Astrocyte (in vitro differentiated cells and primary cell): Measurements from ENCODE around the gene C1R. TPM values are rescaled to one million over a fixed set of nuclear protein-coding genes. Genes with fewer than 3 reads are reported as not detected.

Experiments used
- DNase-seq: peaks from one replicate; pipeline ENCODE4 v3.0.0-alpha.2; 2010; ENCODE audit warnings: low read depth
- FAIRE-seq: peaks from 2 replicates; lab custom pipeline; 2011; peaks lifted over from hg19 to GRCh38; lab: Jason Lieb, UNC
- H2AFZ ChIP-seq: 2 replicates; pipeline ENCODE4 v1.6.0; 2012; ENCODE audit warnings: low read depth, low read length, inconsistent platforms
- H3K27ac ChIP-seq: 2 replicates; pipeline ENCODE4 v1.5.1; 2011; ENCODE audit warnings: low read depth, low read length, inconsistent platforms
- H3K27me3 ChIP-seq: 2 replicates; pipeline ENCODE4 v1.6.0; 2011; ENCODE audit warnings: low read length, inconsistent platforms; ENCODE audit not compliant: insufficient read depth
- H3K36me3 ChIP-seq: 2 replicates; pipeline ENCODE4 v1.5.1; 2011; ENCODE audit warnings: low read length, inconsistent platforms; ENCODE audit not compliant: insufficient read depth
- H3K4me1 ChIP-seq: 2 replicates; pipeline ENCODE4 v1.5.1; 2011; ENCODE audit warnings: low read length, inconsistent platforms; ENCODE audit not compliant: insufficient read depth
- H3K4me2 ChIP-seq: 2 replicates; pipeline ENCODE4 v1.6.0; 2012; ENCODE audit warnings: low read length, inconsistent platforms
- H3K4me3 ChIP-seq: 2 replicates; pipeline ENCODE4 v1.5.1; 2011; ENCODE audit warnings: low read depth, mild to moderate bottlenecking, low read length, inconsistent platforms; ENCODE audit not compliant: insufficient read depth
- H3K79me2 ChIP-seq: 2 replicates; pipeline ENCODE4 v1.6.0; 2012; ENCODE audit warnings: mild to moderate bottlenecking, low read length, inconsistent platforms; ENCODE audit not compliant: insufficient read depth
- H3K9ac ChIP-seq: 2 replicates; pipeline ENCODE4 v1.6.0; 2012; ENCODE audit warnings: mild to moderate bottlenecking, low read length, inconsistent platforms
- H3K9me3 ChIP-seq: 2 replicates; pipeline ENCODE4 v1.5.1; 2012; ENCODE audit warnings: low read depth, mild to moderate bottlenecking, low read length, inconsistent platforms; ENCODE audit not compliant: insufficient read depth
- H4K20me1 ChIP-seq: 2 replicates; pipeline ENCODE4 v1.6.0; 2012; ENCODE audit warnings: low read length, inconsistent platforms; ENCODE audit not compliant: insufficient read depth
- H3K27ac Mint-ChIP-seq: one replicate; pipeline ENCODE4 v1.8.0; 2021; ENCODE audit warnings: mild to moderate bottlenecking, mixed read lengths; ENCODE audit not compliant: unreplicated experiment
- H3K27me3 Mint-ChIP-seq: one replicate; pipeline ENCODE4 v1.8.0; 2021; ENCODE audit warnings: low read depth, mixed read lengths; ENCODE audit not compliant: unreplicated experiment
- H3K36me3 Mint-ChIP-seq: one replicate; pipeline ENCODE4 v1.8.0; 2021; ENCODE audit warnings: low read depth, mixed read lengths; ENCODE audit not compliant: unreplicated experiment
- H3K4me1 Mint-ChIP-seq: one replicate; pipeline ENCODE4 v1.8.0; 2021; ENCODE audit warnings: low read depth, mixed read lengths; ENCODE audit not compliant: unreplicated experiment
- H3K4me3 Mint-ChIP-seq: one replicate; pipeline ENCODE4 v1.8.0; 2021; ENCODE audit warnings: mild to moderate bottlenecking, moderate library complexity, mixed read lengths; ENCODE audit not compliant: unreplicated experiment
- H3K9me3 Mint-ChIP-seq: one replicate; pipeline ENCODE4 v1.8.0; 2021; ENCODE audit warnings: mild to moderate bottlenecking, mixed read lengths; ENCODE audit not compliant: unreplicated experiment
- EZH2 ChIP-seq: IDR thresholded peaks from 2 replicates; pipeline ENCODE4 v1.6.1; 2012; ENCODE audit warnings: mild to moderate bottlenecking, low read length, inconsistent platforms; ENCODE audit not compliant: insufficient read depth
- total RNA-seq: library from RNA; stranded (reverse); gene quantifications from 2 replicates; pipeline ENCODE4 v1.2.1, GENCODE V29; 2021
- TF ChIP-seq, protein P1 (sequence below): IDR thresholded peaks from 2 replicates; pipeline ENCODE4 v1.5.1; 2011; ENCODE audit warnings: low read depth, mild to moderate bottlenecking, inconsistent platforms, low read length, moderate library complexity; ENCODE audit not compliant: insufficient read depth

The C1R gene
- total RNA-seq, 1 donor from 2014 or later = 0.86 TPM

DNA sequence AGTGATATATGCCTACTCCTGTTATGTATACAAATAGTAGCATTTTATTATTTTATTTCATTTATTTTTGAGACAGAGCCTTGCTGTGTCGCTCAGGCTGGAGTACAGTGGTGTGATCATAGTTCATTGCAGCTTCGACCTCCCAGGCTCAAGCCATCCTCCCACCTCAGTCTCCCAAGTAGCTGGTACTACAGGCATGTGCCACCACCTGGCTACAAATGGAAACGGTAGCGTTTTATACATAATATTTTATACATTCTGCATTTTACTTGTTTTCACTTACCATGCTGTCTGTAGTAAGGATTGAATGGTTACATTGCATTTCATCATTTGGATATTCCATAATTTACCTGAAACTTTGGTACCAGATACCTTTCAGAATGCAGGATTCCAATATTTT, 14.1 kb downstream of the C1R start:
- DNase-seq = no peak
- no peak for FAIRE-seq

DNA sequence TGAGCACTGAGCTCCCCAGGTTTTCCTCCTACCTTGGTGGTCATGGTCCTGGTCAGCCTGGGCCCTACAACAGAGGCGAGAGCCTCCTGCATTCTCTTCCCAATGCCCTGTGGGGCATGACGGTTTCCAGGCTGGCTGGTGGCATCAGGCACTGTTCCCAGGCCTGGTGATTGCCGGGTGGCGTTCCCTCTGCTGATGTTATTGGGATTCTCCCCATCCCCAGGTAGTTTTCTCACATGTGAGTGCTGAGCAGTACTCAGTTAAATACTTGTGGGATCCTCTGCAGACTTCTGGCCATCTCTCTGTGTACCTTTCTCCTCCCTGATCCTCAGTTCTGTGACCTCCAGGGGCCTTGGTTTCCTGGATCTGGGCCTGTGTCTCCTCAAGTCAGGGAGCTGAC, 15.8 kb downstream of the C1R start:
- Histone ChIP-seq H2AFZ (no peak overlapping the region), H4K20me1 (no peaks in the 10 kb centered on the region), H3K9ac (no peak overlapping the region), H3K27me3 (peaks cover 27% of the 10 kb centered on the region), H3K4me2 (no peak overlapping the region), H3K4me1 (peaks cover 4% of the 10 kb centered on the region), H3K9me3 (no peaks in the 10 kb centered on the region), H3K27ac (no peak overlapping the region), H3K79me2 (no peaks in the 10 kb centered on the region), H3K36me3 (no peaks in the 10 kb centered on the region), H3K4me3 (no peak overlapping the region)
- H3K27ac Mint-ChIP-seq = no peak overlapping the region
- H3K4me3 Mint-ChIP-seq = no peak overlapping the region
- H3K27me3 Mint-ChIP-seq = peaks cover 26% of the 10 kb centered on the region
- peaks cover 9% of the 10 kb centered on the region for H3K4me1 Mint-ChIP-seq
- peaks cover 7% of the 10 kb centered on the region for H3K9me3 Mint-ChIP-seq
- DNase-seq (no peak), FAIRE-seq (no peak)
- TF ChIP-seq, protein P1, sequence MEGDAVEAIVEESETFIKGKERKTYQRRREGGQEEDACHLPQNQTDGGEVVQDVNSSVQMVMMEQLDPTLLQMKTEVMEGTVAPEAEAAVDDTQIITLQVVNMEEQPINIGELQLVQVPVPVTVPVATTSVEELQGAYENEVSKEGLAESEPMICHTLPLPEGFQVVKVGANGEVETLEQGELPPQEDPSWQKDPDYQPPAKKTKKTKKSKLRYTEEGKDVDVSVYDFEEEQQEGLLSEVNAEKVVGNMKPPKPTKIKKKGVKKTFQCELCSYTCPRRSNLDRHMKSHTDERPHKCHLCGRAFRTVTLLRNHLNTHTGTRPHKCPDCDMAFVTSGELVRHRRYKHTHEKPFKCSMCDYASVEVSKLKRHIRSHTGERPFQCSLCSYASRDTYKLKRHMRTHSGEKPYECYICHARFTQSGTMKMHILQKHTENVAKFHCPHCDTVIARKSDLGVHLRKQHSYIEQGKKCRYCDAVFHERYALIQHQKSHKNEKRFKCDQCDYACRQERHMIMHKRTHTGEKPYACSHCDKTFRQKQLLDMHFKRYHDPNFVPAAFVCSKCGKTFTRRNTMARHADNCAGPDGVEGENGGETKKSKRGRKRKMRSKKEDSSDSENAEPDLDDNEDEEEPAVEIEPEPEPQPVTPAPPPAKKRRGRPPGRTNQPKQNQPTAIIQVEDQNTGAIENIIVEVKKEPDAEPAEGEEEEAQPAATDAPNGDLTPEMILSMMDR = no peak
- no peak for TF ChIP-seq EZH2
- peaks cover 2% of the 10 kb centered on the region for H3K36me3 Mint-ChIP-seq

More for the DNA sequence above, 14.1 kb downstream of the C1R start:
- Mint-ChIP-seq H3K4me3 (no peak overlapping the region), H3K36me3 (no peaks in the 10 kb centered on the region), H3K27me3 (peaks cover 20% of the 10 kb centered on the region), H3K27ac (no peak overlapping the region), H3K4me1 (peaks cover 9% of the 10 kb centered on the region), H3K9me3 (peaks cover 2% of the 10 kb centered on the region)
- peaks cover 22% of the 10 kb centered on the region for H3K27me3 ChIP-seq
- peaks cover 1% of the 10 kb centered on the region for H3K9me3 ChIP-seq
- H3K4me2 ChIP-seq = no peak overlapping the region
- H3K4me1 ChIP-seq = peaks cover 4% of the 10 kb centered on the region
- TF ChIP-seq EZH2 = no peak
- TF ChIP-seq, protein P1 = no peak
- H3K36me3 ChIP-seq = no peaks in the 10 kb centered on the region
- H3K9ac ChIP-seq = no peak overlapping the region
- H3K79me2 ChIP-seq = no peaks in the 10 kb centered on the region
- no peak overlapping the region for H2AFZ ChIP-seq
- no peak overlapping the region for H3K4me3 ChIP-seq
- H3K27ac ChIP-seq = no peak overlapping the region
- no peaks in the 10 kb centered on the region for H4K20me1 ChIP-seq

DNA sequence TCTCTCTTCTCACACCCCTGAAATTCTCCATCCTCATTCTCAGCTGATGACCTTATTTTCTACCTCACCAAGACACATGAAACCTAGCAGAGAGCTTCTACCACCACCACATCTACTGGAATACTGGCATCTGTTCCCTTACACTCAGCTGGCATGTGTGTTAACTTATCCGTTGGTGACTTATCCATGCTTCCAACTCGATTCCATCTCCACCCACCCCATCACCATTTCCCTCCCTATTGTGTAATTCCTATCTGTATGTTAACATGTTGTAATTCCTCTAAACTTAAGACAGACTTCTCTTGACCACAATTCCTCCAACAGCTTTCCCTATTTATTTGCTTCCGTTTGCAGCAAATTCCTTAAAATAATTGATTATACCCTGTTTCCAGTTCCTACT, 16.3 kb downstream of the C1R start:
- Histone ChIP-seq H4K20me1 (no peaks in the 10 kb centered on the region), H3K4me3 (no peak overlapping the region), H3K27ac (no peak overlapping the region), H2AFZ (no peak overlapping the region), H3K36me3 (no peaks in the 10 kb centered on the region), H3K9ac (no peak overlapping the region), H3K4me1 (peaks cover 4% of the 10 kb centered on the region), H3K27me3 (peaks cover 27% of the 10 kb centered on the region), H3K4me2 (no peak overlapping the region), H3K79me2 (no peaks in the 10 kb centered on the region), H3K9me3 (no peaks in the 10 kb centered on the region)
- FAIRE-seq = no peak
- no peak overlapping the region for H3K27ac Mint-ChIP-seq
- peaks cover 7% of the 10 kb centered on the region for H3K9me3 Mint-ChIP-seq
- H3K36me3 Mint-ChIP-seq = peaks cover 2% of the 10 kb centered on the region
- no peak overlapping the region for H3K4me3 Mint-ChIP-seq
- TF ChIP-seq EZH2 = no peak
- TF ChIP-seq, protein P1 = no peak
- no peak for DNase-seq
- H3K4me1 Mint-ChIP-seq = peaks cover 8% of the 10 kb centered on the region
- peaks cover 26% of the 10 kb centered on the region for H3K27me3 Mint-ChIP-seq
